Loucy (cell line): ENCODE measurements around the gene SH3PXD2B.

Experiments
- EZH2phosphoT487 ChIP-seq: fragments of 200-600 bp; IDR thresholded peaks from 2 replicates; pipeline ENCODE4 v1.6.1; 2018; ENCODE audit warnings: antibody characterized with exemption, mild to moderate bottlenecking, moderate library complexity, borderline replicate concordance
- TF ChIP-seq, protein P1 (sequence below): fragments of 200-600 bp; sonication (generic); conservative IDR thresholded peaks from 2 replicates; pipeline ENCODE4 v1.5.1; 2014; ENCODE audit warnings: mild to moderate bottlenecking, antibody characterized with exemption, low read length

DNA sequence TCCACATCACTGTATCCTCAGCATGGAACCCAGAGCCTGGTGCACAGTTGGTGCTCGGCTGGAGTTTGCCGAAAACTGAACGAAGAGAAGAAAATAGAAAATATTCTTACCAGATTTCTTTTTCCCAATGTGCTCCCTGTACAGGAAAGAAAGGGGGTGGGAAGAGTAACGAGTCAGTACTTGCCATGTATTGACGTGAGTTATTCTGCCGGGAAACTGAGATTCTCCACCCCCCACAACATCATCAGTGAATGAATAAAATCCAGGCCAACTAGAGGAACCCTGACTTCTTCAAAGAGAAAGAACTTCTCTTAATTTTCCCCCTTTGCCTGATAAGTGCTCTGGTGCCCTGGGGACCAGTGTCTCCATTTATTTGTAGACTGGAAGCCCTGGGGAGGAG lies 80.6 kb downstream of the SH3PXD2B start:
- TF ChIP-seq, protein P1, sequence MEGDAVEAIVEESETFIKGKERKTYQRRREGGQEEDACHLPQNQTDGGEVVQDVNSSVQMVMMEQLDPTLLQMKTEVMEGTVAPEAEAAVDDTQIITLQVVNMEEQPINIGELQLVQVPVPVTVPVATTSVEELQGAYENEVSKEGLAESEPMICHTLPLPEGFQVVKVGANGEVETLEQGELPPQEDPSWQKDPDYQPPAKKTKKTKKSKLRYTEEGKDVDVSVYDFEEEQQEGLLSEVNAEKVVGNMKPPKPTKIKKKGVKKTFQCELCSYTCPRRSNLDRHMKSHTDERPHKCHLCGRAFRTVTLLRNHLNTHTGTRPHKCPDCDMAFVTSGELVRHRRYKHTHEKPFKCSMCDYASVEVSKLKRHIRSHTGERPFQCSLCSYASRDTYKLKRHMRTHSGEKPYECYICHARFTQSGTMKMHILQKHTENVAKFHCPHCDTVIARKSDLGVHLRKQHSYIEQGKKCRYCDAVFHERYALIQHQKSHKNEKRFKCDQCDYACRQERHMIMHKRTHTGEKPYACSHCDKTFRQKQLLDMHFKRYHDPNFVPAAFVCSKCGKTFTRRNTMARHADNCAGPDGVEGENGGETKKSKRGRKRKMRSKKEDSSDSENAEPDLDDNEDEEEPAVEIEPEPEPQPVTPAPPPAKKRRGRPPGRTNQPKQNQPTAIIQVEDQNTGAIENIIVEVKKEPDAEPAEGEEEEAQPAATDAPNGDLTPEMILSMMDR, result no peak
- TF ChIP-seq EZH2phosphoT487, result no peak
